Cerebellar nuclear complex (tissue), 1 donor: ENCODE data around the gene PREB.

Source experiments
- DNase-seq, 2 experiments: peaks; one replicate each; lab custom pipeline; 2025; lab: John Stamatoyannopoulos, UW

PREB gene

GRCh38 chr2:27152796-27153464, 18.5 kb upstream of the PREB start:
- no peak for DNase-seq

- DNase-seq: no peak
Observed at GRCh38 chr2:27152102-27152795, 17.8 kb upstream of the PREB start.

DNA sequence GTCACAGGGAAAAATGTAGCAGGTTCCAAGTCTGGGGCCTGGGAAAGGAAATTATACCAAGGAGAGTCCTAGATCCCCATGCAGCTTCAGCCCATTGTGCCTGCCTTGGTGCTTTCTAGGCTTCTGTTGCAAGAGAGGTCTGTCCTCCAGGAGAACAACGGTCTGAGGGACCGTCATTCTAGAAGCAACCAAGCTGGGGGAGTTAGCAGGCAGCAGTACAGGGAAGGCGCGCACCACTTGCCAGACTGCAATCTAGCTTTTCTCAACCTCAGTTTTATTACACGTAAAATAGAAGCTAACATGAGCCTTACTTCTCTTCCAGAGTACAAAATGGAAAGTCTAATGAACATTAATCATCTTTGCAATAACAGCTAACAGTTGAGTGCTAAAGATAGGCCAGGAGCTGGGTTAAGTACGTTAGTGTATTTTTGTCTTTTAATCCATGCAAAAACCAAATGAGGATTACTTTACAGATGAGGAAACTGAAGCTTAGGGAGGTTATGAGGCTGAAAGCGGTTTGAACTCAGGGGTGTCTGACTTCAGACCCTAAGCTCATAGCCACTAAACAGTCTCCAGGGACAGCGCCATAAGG, 16.3 kb upstream of the PREB start:
- no peak for DNase-seq

DNA sequence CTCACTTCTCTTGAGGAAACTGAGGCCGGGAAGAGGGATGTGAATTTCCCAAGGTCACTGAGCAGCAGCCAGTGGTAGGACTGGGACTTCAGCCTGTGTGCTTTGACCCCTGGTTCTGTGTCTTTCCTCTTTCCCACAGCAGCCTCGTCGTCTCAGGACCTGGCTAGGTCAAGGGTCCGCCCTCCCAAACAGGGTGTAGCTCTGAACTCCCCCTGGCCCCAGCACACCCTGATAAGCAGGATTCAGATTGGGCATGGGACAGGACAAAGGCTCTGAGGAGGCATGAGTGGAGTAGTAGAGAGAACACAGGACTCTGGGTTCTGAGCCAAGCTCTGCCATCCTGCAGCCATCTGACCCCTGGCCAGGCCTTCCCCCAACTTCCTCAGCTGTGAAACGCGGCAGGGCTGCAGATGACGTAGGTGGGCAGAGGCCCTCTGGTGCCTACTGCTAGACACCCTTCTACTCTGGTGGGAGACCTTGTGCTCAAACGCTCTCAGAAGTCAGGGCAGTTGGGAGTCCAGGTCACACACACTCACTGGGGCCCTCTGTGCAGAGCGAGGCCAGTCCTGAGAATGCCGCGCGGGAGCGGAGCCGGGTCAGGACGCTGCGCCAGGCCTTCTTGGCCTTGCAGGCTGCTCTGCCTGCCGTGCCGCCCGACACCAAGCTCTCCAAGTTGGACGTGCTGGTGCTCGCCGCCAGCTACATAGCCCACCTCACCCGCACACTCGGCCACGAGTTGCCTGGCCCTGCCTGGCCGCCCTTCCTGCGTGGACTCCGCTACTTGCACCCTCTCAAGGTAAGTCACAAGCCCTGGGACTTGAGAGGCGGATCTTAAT, 15.4 kb upstream of the PREB start:
- DNase-seq: no peak

DNA sequence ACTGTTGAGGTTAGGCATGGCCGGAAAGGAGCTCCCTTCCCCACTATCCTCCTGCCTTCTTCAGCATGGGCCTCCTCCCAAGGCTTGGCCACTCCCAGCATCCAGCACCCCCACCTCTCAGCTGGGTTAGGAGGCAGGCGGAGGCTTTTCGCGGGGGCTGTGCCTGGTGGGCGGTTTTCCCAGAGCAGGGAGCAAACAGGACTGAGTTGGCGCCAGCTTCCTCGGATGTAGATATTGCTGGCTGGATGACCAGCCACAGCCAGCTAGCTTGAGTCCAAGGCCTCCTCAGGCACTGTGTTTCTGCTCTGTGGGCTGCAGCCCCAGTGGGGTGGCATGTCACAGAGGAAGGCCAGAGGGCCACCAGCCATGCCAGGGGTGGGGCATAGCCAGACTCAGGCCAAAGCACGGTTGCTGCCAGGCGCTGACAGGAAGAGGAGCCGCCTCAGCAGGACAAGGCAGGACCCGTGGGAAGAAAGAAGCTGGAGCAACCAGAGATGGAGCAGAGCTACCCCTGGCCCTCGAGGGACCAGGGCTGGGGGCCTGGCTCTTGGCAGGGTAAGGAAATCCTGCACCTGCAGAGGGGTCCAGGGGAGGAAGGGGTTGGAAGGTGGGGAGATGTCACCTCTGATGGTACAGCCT, 14.5 kb upstream of the PREB start, which contains the start of gene TCF23:
TCF23 (plus strand) TSS at position 204 of the 639 bp plus-strand sequence; CDS start at position 334, 130 bp downstream.
- no peak for DNase-seq

DNA sequence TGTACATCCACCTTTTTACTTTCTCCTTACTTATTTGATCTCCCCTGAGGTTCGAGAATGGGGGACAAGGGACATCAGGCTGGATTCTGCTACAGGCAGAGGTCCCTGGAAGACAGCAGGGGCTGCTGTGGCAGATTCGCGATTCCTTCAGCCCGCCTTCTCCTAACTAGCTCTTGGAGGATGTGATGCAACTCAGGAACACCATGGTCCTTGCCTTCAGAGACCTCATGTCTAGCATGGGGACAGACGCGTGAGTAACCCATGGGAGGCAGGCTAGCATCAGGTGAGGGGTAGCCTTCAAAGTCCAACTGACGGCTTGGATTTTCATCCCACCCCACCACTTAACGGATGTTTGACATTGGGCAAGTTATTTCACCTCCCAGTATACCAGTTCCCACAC, 13.5 kb upstream of the PREB start:
- no peak for DNase-seq

- DNase-seq: no peak
Observed at GRCh38 chr2:27145682-27146081, 11.2 kb upstream of the PREB start.

- no peak for DNase-seq
Observed at GRCh38 chr2:27143285-27143684, 8.8 kb upstream of the PREB start.

- no peak for DNase-seq
Observed at GRCh38 chr2:27139310-27139709, 4.9 kb upstream of the PREB start, which contains the start of gene PRR30. Gene PRR30 (minus strand): TSS chr2:27139410. CDS start chr2:27138329, 1,081 bp downstream.

DNA sequence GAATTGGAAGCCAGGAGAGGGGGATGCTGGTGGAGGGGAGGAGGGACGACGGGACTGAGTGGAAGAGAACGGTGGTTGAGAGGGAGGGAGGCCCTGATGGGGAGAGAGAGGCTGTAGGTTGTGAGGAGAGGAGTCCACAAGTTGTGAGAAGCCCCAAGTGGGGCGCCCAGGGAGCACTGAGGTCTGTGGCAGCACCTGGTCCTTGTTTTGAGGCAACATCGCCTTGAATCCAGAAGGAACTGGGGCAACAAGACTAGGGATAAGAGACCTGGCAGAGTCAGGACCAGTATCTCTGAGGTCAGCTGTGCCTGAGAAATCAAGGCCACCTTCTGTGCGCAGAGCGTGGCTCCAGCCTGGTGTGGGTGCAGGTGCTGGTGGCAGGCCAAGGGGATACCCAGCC, 3.7 kb upstream of the PREB start:
- DNase-seq: no peak

DNA sequence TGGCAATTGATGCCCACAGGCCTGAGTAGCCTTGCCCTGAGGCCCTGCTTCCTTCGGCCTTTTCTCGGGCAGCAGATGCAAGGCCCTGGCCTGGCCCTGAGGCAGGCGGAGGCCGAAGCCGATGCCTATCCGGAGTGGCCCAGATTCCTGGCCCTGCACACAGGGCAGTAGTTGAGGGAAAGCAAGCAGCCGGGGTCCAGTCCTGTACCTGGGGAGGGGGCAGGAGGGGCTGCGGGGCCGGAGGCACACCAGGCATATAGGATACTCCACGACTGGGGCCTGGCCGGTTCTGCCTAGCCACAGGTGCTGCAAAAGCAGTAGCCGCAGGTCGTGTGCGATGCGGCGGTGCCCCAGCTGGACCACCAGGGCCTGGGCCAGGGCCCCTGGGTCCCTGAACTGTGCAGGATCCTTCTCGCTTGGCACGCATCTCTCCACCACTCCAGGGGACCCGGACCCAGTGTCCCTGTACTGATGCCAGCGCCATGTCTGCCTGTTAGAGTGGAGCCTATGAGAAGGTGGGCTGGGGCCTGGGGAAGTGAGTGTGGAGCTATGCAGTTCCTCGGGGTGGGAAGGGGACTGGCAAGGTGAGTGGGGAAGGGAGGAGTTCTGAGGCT, 3.0 kb upstream of the PREB start:
- DNase-seq: no peak

- DNase-seq: no peak
Observed at GRCh38 chr2:27136751-27137150, 2.3 kb upstream of the PREB start.

DNA sequence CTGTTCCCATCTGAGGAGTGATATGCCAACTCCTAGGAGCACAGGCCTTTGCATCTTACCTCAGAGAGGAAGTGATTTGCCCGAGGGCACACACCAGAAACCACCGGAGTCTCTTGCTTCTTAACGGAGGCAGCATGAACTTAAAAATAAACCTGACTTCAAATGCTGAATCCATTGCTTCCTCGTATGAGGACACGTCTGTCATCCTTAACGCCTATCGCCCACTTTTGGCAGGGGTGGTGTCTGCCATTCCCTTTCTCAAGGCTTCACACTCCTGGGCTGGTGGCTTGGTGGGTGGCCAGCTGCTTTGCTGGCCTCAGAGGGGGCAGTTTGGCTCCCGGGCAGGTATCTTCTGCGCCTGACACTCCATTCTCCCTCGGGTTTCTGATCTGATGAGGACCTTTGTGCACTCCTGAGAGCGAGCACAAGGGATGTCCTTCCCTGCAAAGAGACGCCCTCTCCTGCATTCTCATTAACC, 1.1 kb upstream of the PREB start:
- no peak for DNase-seq

DNA sequence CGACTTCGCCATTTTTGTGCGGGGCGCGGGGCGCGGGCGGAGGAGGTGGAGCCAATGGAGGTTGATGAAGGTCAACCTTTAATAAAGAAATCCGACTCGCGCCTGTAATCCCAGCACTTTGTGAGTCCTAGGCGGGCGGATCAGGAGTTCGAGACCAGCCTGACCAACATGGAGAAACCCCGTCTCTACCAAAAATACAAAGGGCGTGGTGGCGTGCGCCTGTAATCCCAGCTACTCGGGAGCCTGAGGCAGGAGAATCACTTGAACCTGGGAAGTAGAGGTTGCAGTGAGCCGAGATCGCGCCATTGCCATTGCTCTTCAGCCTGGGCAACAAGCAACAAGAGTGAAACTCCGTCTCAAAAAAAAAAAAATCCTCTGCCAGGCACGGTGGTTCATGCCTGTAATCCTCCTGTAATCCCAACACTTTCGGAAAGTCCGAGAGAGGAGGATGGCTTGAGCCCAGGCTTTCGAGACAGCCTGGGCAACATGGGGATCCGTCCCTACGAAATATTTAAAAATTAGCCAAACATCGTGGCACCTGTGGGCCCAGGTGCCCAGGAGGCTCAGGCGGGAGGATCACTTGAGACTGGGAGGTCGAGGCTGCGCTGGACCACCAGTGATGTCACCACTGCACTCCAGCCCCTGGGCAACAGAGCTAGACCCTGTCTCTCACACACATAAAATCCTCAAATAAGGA, 493 bp upstream of the PREB start:
- no peak for DNase-seq

GRCh38 chr2:27133195-27133875, 1.1 kb downstream of the PREB start:
- DNase-seq: no peak

DNA sequence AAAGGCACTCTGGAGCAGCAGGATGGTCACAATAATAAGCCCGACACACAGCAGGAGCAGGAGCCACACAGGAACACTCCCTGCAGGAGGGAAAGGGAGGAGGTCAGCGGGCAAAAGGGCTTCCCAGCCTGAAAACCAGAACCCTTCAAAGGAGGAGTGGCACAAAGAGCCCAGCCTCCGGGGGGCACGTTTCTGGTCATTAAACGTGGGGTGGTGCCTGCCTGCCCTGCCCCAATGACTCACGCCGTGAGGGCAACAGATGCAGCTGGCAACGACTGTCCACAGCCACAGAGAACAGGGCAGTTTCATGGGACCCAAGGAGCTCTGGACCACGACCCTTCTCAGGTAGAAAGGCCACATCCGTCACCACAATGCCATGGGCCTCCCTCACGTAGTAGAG, 3.0 kb downstream of the PREB start:
- no peak for DNase-seq

- no peak for DNase-seq
Observed at GRCh38 chr2:27130396-27130795, 4.0 kb downstream of the PREB start.

- DNase-seq: no peak
Observed at GRCh38 chr2:27128668-27129571, 5.5 kb downstream of the PREB start.
